ENCODE measurements around the gene CACNG6.

Gene CACNG6

GRCh38 chr19:54011507-54012211, 20.2 kb downstream of the CACNG6 start:
- no peak for DNase-seq (ENCODE audit: extremely low read depth, low read depth)
- no peak overlapping the region for H3K4me3 ChIP-seq (replicated peaks; ENCODE audit: low read depth, low read length)
- no peak for TF ChIP-seq CTCF (IDR thresholded peaks at IDR 0.05; ENCODE audit: low read depth, low read length, missing control alignments)

GRCh38 chr19:54013866-54014265, 22.4 kb downstream of the CACNG6 start:
- DNase-seq (ENCODE audit: extremely low read depth, low read depth), result no peak
- H3K4me3 ChIP-seq (replicated peaks; ENCODE audit: low read depth, low read length), result no peak overlapping the region
- no peak for TF ChIP-seq CTCF (IDR thresholded peaks at IDR 0.05; ENCODE audit: low read depth, low read length, missing control alignments)

GRCh38 chr19:54014920-54015560, 23.6 kb downstream of the CACNG6 start:
- no peak overlapping the region for H3K4me3 ChIP-seq (replicated peaks; ENCODE audit: low read depth, low read length)
- TF ChIP-seq CTCF (IDR thresholded peaks at IDR 0.05; ENCODE audit: low read depth, low read length, missing control alignments), result no peak
- DNase-seq (ENCODE audit: extremely low read depth, low read depth), result no peak

GRCh38 chr19:54017261-54017660, 25.8 kb downstream of the CACNG6 start:
- no peak overlapping the region for H3K4me3 ChIP-seq (replicated peaks; ENCODE audit: low read depth, low read length)
- TF ChIP-seq CTCF (IDR thresholded peaks at IDR 0.05; ENCODE audit: low read depth, low read length, missing control alignments), result no peak
- no peak for DNase-seq (ENCODE audit: extremely low read depth, low read depth)

DNA sequence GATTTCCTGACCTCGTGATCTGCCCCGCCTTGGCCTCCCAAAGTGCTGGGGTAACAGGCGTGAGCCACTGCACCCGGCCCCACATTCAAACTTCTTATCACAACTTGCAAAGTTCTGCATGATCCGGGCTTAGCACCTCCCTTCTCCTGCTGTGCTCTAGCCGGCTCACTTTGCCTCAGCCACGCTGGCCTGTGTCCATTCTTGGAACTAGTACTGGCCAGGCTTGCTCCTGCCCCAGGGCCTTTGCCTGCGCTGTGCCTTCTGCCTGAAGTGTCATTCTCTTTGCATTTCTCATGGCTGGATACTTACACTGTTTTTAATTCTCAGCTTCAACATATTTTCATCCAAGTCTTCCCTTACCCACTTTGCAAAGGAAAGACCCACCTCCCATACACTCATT, 29.9 kb downstream of the CACNG6 start:
- no peak for TF ChIP-seq CTCF (IDR thresholded peaks at IDR 0.05; ENCODE audit: low read depth, low read length, missing control alignments)
- no peak overlapping the region for H3K4me3 ChIP-seq (replicated peaks; ENCODE audit: low read depth, low read length)
- DNase-seq (ENCODE audit: extremely low read depth, low read depth), result no peak

DNA sequence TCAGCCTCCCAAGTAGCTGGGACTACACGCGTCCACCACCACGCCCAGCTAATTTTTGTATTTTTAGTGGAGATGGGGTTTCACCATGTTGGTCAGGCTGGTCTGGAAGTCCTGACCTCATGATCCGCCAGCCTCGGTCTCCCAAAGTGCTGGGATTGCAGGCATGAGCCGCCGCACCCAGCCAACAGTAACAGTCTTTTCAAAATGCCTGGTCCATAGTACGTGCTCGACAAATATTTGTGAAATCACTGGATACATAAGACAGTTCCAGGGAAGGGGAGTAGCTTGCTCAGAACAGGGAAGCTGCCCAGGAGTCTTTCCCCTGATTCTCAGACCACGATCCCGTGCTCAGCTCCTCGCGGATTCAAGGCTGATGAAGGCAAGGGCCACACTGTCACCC, 30.5 kb downstream of the CACNG6 start:
- H3K4me3 ChIP-seq (replicated peaks; ENCODE audit: low read depth, low read length), result no peak overlapping the region
- no peak for DNase-seq (ENCODE audit: extremely low read depth, low read depth)
- TF ChIP-seq CTCF (IDR thresholded peaks at IDR 0.05; ENCODE audit: low read depth, low read length, missing control alignments), result no peak

All from HFF-Myc (cell line).